Astrocyte (in vitro differentiated cells and primary cell): ENCODE measurements around the gene TMEM101. TPM values are rescaled to one million over a fixed set of nuclear protein-coding genes. Genes with fewer than 3 reads are reported as not detected.

ENCODE experiments used
- DNase-seq: peaks from one replicate; pipeline ENCODE4 v3.0.0-alpha.2; 2010; ENCODE audit warnings: low read depth
- FAIRE-seq: peaks from 2 replicates; lab custom pipeline; 2011; peaks lifted over from hg19 to GRCh38; lab: Jason Lieb, UNC
- H2AFZ ChIP-seq: 2 replicates; pipeline ENCODE4 v1.6.0; 2012; ENCODE audit warnings: low read depth, low read length, inconsistent platforms
- H3K27ac ChIP-seq: 2 replicates; pipeline ENCODE4 v1.5.1; 2011; ENCODE audit warnings: low read depth, low read length, inconsistent platforms
- H3K27me3 ChIP-seq: 2 replicates; pipeline ENCODE4 v1.6.0; 2011; ENCODE audit warnings: low read length, inconsistent platforms; ENCODE audit not compliant: insufficient read depth
- H3K36me3 ChIP-seq: 2 replicates; pipeline ENCODE4 v1.5.1; 2011; ENCODE audit warnings: low read length, inconsistent platforms; ENCODE audit not compliant: insufficient read depth
- H3K4me1 ChIP-seq: 2 replicates; pipeline ENCODE4 v1.5.1; 2011; ENCODE audit warnings: low read length, inconsistent platforms; ENCODE audit not compliant: insufficient read depth
- H3K4me2 ChIP-seq: 2 replicates; pipeline ENCODE4 v1.6.0; 2012; ENCODE audit warnings: low read length, inconsistent platforms
- H3K4me3 ChIP-seq: 2 replicates; pipeline ENCODE4 v1.5.1; 2011; ENCODE audit warnings: low read depth, mild to moderate bottlenecking, low read length, inconsistent platforms; ENCODE audit not compliant: insufficient read depth
- H3K79me2 ChIP-seq: 2 replicates; pipeline ENCODE4 v1.6.0; 2012; ENCODE audit warnings: mild to moderate bottlenecking, low read length, inconsistent platforms; ENCODE audit not compliant: insufficient read depth
- H3K9ac ChIP-seq: 2 replicates; pipeline ENCODE4 v1.6.0; 2012; ENCODE audit warnings: mild to moderate bottlenecking, low read length, inconsistent platforms
- H3K9me3 ChIP-seq: 2 replicates; pipeline ENCODE4 v1.5.1; 2012; ENCODE audit warnings: low read depth, mild to moderate bottlenecking, low read length, inconsistent platforms; ENCODE audit not compliant: insufficient read depth
- H4K20me1 ChIP-seq: 2 replicates; pipeline ENCODE4 v1.6.0; 2012; ENCODE audit warnings: low read length, inconsistent platforms; ENCODE audit not compliant: insufficient read depth
- H3K27ac Mint-ChIP-seq: one replicate; pipeline ENCODE4 v1.8.0; 2021; ENCODE audit warnings: mild to moderate bottlenecking, mixed read lengths; ENCODE audit not compliant: unreplicated experiment
- H3K27me3 Mint-ChIP-seq: one replicate; pipeline ENCODE4 v1.8.0; 2021; ENCODE audit warnings: low read depth, mixed read lengths; ENCODE audit not compliant: unreplicated experiment
- H3K36me3 Mint-ChIP-seq: one replicate; pipeline ENCODE4 v1.8.0; 2021; ENCODE audit warnings: low read depth, mixed read lengths; ENCODE audit not compliant: unreplicated experiment
- H3K4me1 Mint-ChIP-seq: one replicate; pipeline ENCODE4 v1.8.0; 2021; ENCODE audit warnings: low read depth, mixed read lengths; ENCODE audit not compliant: unreplicated experiment
- H3K4me3 Mint-ChIP-seq: one replicate; pipeline ENCODE4 v1.8.0; 2021; ENCODE audit warnings: mild to moderate bottlenecking, moderate library complexity, mixed read lengths; ENCODE audit not compliant: unreplicated experiment
- H3K9me3 Mint-ChIP-seq: one replicate; pipeline ENCODE4 v1.8.0; 2021; ENCODE audit warnings: mild to moderate bottlenecking, mixed read lengths; ENCODE audit not compliant: unreplicated experiment
- EZH2 ChIP-seq: IDR thresholded peaks from 2 replicates; pipeline ENCODE4 v1.6.1; 2012; ENCODE audit warnings: mild to moderate bottlenecking, low read length, inconsistent platforms; ENCODE audit not compliant: insufficient read depth
- total RNA-seq: library from RNA; stranded (reverse); gene quantifications from 2 replicates; pipeline ENCODE4 v1.2.1, GENCODE V29; 2021
- TF ChIP-seq, protein P1 (sequence below): IDR thresholded peaks from 2 replicates; pipeline ENCODE4 v1.5.1; 2011; ENCODE audit warnings: low read depth, mild to moderate bottlenecking, inconsistent platforms, low read length, moderate library complexity; ENCODE audit not compliant: insufficient read depth

TMEM101 gene
- total RNA-seq, 1 donor from 2014 or later: 17.1 TPM

DNA sequence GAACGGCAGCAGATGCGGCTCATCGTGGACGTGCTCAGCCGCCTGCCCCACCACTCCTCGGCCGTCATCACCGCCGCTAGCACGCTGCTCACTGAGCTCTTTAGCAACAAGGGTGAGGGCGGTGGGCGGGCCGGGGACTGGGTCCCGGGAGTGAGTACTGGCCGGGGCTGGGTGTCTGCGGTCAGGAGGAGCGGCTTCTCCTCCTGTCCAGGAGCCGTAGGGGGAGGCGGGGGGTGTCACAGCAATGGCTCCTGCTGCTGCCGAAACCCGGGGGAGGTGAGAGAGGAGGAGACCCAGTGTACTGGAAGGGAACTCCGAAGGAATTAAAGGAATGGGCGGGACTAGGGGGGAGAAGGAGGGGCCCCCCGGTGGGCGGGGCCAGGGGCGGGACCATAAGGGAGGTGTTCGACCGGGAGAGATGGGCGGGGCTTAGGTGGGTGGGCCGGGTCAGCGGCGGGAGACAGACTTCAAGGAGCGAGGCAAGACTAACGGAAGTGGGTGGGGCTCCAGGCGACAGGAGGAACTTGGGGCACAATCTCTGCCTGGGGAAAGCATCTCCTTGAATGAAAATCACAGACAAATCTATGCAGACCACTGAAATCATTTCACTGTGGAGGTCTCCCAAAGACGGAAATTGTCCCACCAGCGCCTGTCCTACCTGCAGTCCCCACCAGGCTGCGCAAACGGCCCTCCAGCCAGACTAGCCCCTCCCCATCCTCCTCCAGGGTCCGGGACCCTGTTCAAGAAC is 8.0 kb downstream of the TMEM101 start:
- H3K27me3 Mint-ChIP-seq: peaks cover 10% of the 10 kb centered on the region
- H3K4me2 ChIP-seq: peak overlapping the region; percentile 96
- peak overlapping the region; percentile 86 for H3K4me3 Mint-ChIP-seq
- FAIRE-seq (peak; percentile 58), DNase-seq (peak; percentile 84)
- peaks cover 13% of the 10 kb centered on the region for H4K20me1 ChIP-seq
- no peaks in the 10 kb centered on the region for H3K79me2 ChIP-seq
- H3K36me3 ChIP-seq: no peaks in the 10 kb centered on the region
- peaks cover 19% of the 10 kb centered on the region for H3K27me3 ChIP-seq
- peaks cover under 1% of the 10 kb centered on the region for H3K9me3 Mint-ChIP-seq
- peak overlapping the region; percentile 76 for H3K4me3 ChIP-seq
- H3K36me3 Mint-ChIP-seq: peaks cover 6% of the 10 kb centered on the region
- peak overlapping the region; percentile 83 for H3K27ac Mint-ChIP-seq
- peak overlapping the region; percentile 83 for H2AFZ ChIP-seq
- peaks cover 34% of the 10 kb centered on the region for H3K4me1 ChIP-seq
- H3K9ac ChIP-seq: peak overlapping the region; percentile 78
- H3K4me1 Mint-ChIP-seq: peaks cover 7% of the 10 kb centered on the region
- TF ChIP-seq EZH2: no peak
- TF ChIP-seq, protein P1, sequence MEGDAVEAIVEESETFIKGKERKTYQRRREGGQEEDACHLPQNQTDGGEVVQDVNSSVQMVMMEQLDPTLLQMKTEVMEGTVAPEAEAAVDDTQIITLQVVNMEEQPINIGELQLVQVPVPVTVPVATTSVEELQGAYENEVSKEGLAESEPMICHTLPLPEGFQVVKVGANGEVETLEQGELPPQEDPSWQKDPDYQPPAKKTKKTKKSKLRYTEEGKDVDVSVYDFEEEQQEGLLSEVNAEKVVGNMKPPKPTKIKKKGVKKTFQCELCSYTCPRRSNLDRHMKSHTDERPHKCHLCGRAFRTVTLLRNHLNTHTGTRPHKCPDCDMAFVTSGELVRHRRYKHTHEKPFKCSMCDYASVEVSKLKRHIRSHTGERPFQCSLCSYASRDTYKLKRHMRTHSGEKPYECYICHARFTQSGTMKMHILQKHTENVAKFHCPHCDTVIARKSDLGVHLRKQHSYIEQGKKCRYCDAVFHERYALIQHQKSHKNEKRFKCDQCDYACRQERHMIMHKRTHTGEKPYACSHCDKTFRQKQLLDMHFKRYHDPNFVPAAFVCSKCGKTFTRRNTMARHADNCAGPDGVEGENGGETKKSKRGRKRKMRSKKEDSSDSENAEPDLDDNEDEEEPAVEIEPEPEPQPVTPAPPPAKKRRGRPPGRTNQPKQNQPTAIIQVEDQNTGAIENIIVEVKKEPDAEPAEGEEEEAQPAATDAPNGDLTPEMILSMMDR: peak; percentile 52
- no peaks in the 10 kb centered on the region for H3K9me3 ChIP-seq
- H3K27ac ChIP-seq: peak overlapping the region; percentile 31

DNA sequence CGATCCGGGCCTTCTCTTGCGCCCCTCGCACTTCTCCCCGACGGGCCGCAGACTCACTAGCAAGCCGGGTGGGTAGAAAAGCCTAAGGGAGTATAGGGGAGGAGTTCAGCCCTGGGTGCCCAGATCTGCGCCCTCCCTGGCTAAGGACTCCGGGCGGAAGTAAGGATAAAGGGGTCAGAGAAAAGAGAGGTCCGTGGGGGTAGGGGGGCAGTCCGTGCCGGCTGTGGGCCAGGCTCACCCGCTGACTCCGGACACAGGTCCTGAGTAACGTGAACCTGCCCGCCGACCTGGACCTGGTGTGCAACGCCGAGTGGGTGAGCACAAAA is 8.5 kb downstream of the TMEM101 start:
- Mint-ChIP-seq H3K27ac (peak overlapping the region; percentile 83), H3K36me3 (peaks cover 4% of the 10 kb centered on the region), H3K4me3 (peak overlapping the region; percentile 86), H3K9me3 (peaks cover 4% of the 10 kb centered on the region), H3K27me3 (peaks cover 12% of the 10 kb centered on the region), H3K4me1 (peaks cover 7% of the 10 kb centered on the region)
- no peaks in the 10 kb centered on the region for H3K36me3 ChIP-seq
- H3K4me1 ChIP-seq: peaks cover 34% of the 10 kb centered on the region
- TF ChIP-seq EZH2: no peak
- TF ChIP-seq, protein P1: no peak
- H4K20me1 ChIP-seq: peaks cover 13% of the 10 kb centered on the region
- no peak overlapping the region for H3K27ac ChIP-seq
- DNase-seq (no peak), FAIRE-seq (no peak)
- no peaks in the 10 kb centered on the region for H3K9me3 ChIP-seq
- peak overlapping the region; percentile 96 for H3K4me2 ChIP-seq
- H3K79me2 ChIP-seq: no peaks in the 10 kb centered on the region
- peaks cover 19% of the 10 kb centered on the region for H3K27me3 ChIP-seq
- peak overlapping the region; percentile 13 for H3K9ac ChIP-seq
- peak overlapping the region; percentile 58 for H2AFZ ChIP-seq
- peak overlapping the region; percentile 46 for H3K4me3 ChIP-seq
